Esophagus squamous epithelium (tissue), 4 donors: Measurements from ENCODE around the gene NDFIP2.

ENCODE experiments used
- CTCF ChIP-seq, 6 experiments: fragments of 450-650 bp in 4 of 6; fragments of 200-600 bp in 2 of 6; sonication (generic) in 2 of 6; IDR thresholded peaks; one replicate each; pipeline ENCODE4 v1.5.1; 2016 to 2019; ENCODE audit warnings: antibody characterized with exemption in 6 of 6, mild to moderate bottlenecking in 4 of 6, moderate library complexity in 4 of 6
- POLR2A ChIP-seq, 4 donors: fragments of 450-650 bp; IDR thresholded peaks; one replicate each; pipeline ENCODE4 v1.6.1; 2017; ENCODE audit warnings: antibody characterized with exemption in 4 of 4, mild to moderate bottlenecking in 4 of 4, moderate library complexity in 3 of 4

DNA sequence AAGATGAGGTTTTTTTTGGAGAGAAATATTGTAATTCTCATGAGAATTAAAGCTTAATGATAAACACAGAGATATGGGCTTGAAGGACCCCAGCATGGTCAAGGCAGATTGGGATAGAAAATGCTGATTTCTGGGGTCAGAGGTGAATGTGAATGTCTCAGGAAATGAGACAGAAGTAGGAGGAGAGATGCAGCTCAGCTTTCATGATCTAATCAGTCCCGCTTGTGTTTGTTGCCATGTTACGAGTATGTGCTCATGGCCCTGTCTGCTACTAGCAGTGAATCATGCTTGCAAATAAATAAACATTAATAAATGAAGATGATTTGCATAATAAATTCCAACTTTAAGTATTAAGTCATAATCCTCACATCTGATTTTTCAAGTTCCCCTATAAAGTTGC is 23.0 kb upstream of the NDFIP2 start:
- TF ChIP-seq POLR2A (IDR thresholded peaks at IDR 0.05), result no peak
- no peak for TF ChIP-seq CTCF (IDR thresholded peaks at IDR 0.05)
